Measurements from ENCODE around the gene HEPH.
"Not testable (repeated sequence)": the region's sequence is repeated elsewhere in the genome, so short reads cannot be mapped to it uniquely, and the experiment has no call there.

Gene HEPH, protein sequence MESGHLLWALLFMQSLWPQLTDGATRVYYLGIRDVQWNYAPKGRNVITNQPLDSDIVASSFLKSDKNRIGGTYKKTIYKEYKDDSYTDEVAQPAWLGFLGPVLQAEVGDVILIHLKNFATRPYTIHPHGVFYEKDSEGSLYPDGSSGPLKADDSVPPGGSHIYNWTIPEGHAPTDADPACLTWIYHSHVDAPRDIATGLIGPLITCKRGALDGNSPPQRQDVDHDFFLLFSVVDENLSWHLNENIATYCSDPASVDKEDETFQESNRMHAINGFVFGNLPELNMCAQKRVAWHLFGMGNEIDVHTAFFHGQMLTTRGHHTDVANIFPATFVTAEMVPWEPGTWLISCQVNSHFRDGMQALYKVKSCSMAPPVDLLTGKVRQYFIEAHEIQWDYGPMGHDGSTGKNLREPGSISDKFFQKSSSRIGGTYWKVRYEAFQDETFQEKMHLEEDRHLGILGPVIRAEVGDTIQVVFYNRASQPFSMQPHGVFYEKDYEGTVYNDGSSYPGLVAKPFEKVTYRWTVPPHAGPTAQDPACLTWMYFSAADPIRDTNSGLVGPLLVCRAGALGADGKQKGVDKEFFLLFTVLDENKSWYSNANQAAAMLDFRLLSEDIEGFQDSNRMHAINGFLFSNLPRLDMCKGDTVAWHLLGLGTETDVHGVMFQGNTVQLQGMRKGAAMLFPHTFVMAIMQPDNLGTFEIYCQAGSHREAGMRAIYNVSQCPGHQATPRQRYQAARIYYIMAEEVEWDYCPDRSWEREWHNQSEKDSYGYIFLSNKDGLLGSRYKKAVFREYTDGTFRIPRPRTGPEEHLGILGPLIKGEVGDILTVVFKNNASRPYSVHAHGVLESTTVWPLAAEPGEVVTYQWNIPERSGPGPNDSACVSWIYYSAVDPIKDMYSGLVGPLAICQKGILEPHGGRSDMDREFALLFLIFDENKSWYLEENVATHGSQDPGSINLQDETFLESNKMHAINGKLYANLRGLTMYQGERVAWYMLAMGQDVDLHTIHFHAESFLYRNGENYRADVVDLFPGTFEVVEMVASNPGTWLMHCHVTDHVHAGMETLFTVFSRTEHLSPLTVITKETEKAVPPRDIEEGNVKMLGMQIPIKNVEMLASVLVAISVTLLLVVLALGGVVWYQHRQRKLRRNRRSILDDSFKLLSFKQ

DNA sequence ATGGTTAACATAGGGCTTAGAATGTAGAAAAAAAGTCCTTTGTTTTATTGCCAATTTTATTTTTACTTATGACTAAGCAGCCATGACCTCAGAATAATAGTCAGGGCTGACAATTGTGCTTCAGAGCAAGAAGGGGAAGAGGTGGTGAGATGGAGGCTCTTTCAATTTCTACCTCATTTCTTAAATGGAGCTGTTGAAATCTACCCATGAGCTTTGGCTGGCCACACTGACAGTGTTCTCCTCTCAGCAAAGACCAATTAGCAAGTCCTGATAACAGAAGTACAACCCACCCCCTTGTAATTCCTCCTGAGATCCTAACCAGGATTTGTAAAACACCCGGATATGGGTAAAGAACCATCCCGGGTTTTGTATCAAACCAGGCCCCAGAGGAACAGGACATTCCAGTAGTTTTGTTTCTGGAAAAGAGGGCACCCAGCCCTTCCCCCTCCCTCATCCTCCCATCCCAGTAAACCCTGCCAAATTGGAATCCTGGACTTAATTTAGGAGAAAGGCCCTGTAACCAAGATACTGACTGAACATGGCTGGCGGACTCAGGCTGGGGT, at the start of gene HEPH:
Gene HEPH (plus strand): TSS at position 399 of the 563 bp plus-strand sequence. CDS start 6,324 bp downstream, outside the sequence.
- no peak for DNase-seq (ENCODE audit: low read depth)

DNA sequence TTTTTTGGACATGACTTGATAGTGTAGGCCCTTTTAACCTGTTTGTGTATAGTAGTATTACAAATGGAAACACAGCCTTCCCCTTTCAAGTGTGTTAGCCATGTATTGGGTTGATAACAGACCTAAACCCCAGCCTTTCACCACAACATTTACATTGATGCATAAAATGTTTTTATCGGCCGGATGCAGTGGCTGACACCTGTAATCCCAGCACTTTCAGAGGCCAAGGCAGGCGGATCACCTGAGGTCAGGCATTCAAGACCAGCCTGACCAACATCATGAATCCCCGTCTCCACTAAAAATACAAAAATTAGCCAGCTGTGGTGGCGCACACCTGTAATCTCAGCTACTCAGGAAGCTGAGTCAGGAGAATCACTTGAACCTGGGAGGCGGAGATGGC, 45.3 kb upstream of the HEPH start:
- not testable (repeated sequence) for DNase-seq (ENCODE audit: low read depth)

DNA sequence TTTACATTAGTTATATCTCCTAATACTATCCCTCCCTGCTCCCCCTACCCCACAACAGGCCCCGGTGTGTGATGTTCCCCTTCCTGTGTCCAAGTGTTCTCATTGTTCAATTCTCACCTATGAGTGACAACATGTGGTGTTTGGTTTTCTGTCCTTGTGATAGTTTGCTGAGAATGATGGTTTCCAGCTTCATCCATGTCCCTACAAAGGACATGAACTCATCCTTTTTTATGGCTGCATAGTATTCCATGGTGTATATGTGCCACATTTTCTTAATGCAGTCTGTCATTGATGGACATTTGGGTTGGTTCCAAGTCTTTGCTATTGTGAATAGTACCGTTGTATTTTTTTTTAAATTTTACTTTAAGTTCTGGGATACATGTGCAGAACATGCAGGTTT, 42.7 kb upstream of the HEPH start:
- DNase-seq (ENCODE audit: low read depth) = not testable (repeated sequence)

DNA sequence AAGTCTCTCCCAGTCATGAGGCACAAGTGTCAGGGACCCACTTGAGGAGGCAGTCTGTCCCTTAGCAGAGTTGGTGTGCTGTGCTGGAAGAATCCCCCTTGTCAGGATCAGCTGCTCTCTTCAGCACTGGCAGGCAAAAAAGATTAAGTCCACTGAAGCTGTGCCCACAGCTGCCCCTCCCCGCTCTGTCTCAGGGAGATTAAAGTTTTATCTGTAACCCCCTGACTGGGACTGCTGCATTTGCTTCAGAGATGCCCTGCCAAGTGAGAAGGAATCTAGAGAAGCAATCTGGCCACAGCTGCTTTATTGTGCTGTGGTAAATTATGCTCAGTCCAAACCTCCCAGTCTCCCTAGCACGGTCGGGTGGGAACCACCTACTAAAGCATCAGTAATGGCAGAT, 37.4 kb upstream of the HEPH start:
- DNase-seq (ENCODE audit: low read depth) = no peak

DNA sequence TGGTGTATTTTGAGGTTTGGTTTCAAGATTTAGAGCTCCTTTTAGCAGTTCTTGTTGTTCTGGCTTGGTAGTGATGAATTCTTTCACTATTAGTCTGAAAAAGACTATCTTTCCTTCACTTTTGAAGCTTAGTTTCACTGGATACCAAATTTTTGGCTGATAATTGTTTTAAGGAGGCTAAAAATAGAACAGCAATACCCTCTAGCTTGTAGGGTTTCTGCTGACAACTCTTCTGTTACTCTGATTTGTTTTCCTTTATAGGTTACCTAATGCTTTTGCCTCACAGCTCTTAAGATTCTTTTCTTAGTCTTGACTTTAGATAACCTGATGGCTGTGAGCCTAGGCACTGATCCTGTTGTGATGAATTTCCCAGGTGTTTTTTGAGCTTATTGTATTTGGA, 33.6 kb upstream of the HEPH start:
- DNase-seq (ENCODE audit: low read depth) = no peak

DNA sequence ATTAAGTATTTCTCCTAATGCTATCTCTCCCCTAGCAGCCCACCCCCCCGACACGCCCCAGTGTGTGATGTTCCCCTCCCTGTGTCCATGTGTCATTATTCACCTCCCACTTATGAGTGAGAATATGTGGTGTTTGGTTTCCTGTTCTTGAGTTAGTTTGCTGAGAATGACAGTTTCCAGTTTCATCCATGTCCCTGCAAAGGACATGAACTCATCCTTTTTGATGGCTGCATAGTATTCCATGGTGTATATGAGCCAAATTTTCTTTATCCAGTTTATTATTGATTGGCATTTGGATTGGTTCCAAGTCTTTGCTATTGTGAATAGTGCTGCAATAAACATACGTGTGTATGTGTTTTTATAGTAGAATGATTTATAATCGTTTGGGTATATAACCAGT, 28.8 kb upstream of the HEPH start:
- not testable (repeated sequence) for DNase-seq (ENCODE audit: low read depth)

DNA sequence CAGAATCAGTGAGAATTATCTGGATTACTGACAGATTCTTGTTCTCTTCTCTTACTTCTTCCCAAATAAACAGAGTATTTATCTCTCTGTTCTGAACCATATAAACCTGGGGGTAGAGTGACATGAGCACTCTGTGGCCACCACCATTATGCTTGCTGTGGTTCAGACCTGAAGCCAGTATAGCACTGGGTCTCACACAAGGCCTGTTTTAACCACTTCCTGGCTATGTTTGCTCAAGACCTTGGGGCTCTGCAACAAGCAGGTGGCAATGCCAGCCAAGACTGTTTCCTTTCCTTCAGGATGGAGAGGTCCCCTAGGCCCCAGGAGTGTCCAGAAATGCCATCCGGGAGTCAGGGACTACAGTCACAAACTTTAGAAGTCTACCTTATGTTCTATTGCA, 21.7 kb upstream of the HEPH start:
- no peak for DNase-seq (ENCODE audit: low read depth)

DNA sequence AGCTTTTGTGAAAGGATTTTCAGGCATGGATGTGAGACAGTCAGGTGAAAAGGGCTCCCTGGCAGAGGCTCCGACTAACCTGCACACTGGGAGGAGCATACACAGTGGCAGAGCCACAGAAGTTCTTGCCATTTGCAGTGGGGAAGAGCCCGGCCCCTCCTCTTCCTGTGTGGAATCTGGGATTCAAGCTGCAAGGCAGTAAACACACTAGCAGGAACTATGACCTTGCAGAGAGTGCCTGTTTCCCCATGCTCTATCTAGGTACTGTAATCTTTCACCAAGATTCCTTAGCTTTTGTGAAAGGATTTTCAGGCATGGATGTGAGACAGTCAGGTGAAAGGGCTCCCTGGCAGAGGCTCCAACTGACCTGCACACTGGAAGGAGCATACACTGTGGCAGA, 19.8 kb upstream of the HEPH start:
- no peak for DNase-seq (ENCODE audit: low read depth)

DNA sequence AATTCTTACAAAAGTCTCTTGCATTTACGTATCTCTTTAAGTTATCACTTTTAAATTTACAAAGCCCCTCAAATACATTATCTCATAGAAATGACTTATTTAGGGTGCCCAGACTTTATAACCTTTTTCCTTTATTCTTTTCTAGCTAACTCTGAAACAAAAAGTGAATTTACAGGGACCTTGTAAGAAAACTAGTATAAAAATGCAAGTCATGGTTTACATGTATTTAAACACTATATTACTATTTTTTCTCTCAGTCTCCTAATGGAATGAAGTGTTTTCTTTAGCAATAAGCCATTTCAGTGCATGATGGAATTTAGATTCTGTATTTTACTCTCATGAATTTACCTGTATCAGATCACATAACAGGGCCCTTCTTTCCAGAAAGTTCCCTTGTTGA, 14.5 kb upstream of the HEPH start:
- DNase-seq (ENCODE audit: low read depth) = no peak

DNA sequence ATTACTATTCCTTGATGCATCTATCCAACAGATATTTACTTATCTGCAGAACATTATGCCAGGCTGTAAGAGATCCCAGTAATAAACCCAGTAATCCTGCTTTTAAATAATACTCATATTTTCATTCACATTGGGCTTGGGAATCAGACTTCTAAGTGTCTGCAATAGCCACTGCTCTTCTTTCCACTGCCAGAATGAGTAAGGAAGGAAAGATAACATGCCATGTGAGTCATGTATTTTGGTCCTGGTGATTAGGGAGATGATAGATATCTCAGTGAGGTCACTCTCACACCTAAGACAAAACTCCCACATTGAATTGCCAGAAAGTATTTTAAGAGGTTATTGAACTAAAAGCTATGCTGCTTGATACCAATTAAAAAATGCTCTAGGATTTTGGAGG, 13.9 kb upstream of the HEPH start:
- no peak for DNase-seq (ENCODE audit: low read depth)

DNA sequence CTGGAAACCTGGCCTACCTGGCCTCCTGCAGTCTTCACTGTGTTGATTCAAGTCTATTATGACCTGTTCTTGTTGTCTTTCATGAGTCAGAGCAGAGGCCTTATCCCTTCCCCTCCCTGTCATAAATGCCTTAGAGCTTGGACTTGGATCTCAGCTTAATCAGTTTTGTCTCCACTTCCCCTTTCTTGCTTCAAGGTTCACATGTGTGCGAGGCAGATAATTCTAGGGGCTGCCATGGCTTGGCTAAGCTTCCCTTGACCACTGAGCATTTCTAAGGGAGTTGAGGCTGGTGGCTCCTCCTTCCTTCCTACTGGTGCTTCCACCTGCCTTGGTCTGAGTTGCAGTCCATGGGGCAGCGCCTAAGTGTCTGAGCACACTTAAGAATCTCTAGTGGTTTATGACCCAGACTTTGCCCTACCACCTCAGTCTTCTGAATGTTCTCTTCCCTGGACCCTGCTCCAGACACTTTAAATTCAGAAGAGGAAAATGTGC, 1.7 kb upstream of the HEPH start:
- no peak for DNase-seq (ENCODE audit: low read depth)

DNA sequence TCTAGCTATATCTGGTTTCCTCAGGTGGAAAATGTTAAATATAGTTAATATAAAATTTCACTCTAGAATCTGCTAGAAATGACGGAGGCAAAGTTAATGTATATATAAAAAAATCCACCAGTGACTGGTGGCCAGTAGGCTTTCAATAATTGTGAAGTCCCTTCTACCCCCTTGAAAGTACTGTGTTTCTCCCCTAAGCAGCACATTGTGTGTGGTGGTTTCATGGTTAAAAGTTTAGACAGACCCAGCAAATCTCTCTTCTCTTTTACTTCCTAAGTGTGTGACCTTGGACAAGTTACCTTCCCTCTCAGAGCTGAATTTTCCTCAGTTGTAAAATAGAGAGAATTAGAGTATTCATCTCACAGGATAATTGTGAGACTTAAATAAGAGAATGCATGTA, 600 bp upstream of the HEPH start:
- no peak for DNase-seq (ENCODE audit: low read depth)

DNA sequence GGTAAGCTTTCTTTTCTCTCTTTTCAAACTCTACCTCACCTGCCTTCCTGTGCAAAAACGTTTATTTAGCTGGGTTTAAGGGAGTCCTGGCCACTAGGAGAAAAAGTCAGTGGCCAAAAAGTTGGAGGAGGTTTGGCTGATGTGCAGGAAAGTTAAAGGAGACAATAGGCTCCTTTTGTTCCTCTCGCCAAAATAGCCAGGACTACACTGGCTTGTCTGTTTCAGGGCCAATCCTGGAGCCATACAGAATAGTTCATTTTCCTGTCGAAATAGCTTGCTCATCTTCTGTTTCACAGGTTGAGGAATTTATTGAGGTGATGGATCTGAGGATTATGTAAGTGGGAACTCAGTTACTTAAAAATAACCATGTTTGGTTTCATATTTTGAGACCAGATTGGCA, 423 bp downstream of the HEPH start:
- no peak for DNase-seq (ENCODE audit: low read depth)

DNA sequence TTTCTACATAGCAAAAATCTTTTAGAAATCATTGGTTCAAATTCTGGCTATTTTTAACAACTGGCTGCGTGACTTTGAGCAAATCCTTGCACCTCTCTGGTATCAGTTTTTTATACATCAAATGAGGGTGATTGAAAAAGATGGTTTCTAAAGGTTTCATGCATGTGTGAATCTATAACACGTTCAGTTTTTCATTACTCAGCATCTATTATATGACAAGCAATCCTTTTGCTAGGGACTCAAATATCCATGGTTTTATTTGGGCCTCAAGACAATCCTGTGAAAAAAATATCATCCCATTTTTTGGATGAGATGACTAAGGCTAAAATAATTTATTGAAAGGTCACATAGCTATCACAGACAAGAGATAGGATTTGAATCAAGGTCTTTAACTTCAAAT, 884 bp downstream of the HEPH start:
- DNase-seq (ENCODE audit: low read depth) = no peak

DNA sequence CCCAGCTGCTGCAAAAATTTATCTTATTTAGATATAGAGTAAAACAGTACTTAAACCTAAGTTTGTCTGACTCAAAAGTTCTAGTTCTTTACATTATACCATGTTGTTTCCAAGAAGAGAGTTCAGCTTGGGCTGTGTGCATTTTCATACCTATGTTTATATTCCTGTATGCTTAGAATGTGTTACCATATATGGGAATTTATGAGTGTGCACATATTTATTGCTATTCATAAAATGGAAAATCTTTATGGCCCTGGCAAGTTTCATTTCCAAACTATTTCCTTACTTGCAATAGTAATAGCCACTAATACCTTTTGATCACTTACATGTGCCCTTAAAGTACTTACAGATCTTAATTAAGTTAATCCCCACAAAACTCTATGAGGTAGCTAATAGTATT, 2.6 kb downstream of the HEPH start:
- no peak for DNase-seq (ENCODE audit: low read depth)

DNA sequence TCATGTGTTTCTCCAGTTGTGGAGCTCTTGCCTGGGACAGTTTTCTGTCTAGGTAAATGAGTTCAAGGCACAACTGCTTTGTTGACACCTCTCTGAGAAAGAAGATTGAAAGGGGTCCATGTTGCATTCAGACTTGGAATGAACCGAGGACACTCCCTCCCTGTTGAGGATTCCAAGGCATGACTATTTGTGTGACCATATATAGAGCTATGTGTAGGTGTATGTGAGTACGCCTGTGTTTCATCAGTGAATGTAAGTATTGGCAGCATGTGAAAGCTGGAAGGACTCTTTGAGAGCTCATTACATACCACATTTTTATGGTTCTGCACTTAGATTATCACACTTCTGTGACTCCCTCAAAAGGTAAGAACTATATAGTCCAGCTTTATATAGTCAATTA, 3.4 kb downstream of the HEPH start:
- DNase-seq (ENCODE audit: low read depth) = no peak

DNA sequence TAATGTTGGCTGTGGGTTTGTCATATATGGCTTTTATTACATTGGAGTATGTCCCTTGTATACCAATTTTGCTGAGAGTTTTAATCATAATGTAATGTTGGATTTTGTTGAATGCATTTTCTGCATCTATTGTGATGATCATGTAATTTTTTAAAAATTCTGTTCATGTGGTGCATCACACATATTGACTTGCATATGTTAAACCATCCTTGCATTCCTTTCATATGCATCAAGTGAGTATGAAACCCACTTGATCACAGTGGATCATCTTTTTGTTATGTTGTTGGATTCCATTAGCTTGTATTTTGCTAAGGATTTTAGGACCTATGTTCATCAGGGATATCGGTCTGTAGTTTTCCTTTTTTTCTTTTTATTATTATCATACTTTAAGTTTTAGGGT, 12.1 kb downstream of the HEPH start:
- DNase-seq (ENCODE audit: low read depth) = no peak

DNA sequence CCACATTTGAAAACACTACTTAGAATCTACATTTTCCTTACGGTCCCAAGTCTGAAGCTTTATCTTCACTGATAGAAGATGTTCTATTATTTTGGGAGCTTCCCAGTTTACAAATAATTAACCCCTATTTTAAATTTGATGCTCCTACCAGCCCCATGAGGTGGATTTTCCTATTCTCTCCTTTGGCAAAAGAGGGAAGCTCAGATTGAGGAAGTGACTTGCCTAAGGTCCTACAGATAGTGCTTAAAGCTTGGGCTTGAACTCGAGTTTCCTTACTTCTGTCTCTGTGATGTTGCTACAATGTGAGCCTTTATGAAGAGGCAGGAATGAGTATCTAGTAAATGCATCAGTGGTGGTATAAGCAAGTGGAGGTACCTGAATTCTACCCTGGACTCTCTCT, 27.5 kb downstream of the HEPH start:
- no peak for DNase-seq (ENCODE audit: low read depth)

DNA sequence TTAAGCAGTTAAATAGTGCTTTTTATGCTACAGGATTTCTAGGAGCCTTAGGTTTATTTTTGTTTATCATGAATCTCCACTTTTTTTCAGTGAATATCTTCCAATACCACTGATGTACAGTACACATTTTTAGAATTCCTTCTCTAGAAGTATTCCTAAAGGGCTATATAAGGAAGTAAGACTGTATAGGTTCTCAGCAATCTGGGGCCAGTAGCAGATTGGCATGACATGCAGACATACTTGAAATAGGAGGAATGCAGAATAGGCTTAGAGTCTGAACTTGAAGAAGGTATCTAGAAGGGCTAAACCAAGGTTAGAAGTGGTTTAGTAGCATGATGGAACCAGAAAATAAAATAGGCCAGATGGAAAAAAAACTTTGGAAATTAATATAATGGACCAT, 29.8 kb downstream of the HEPH start:
- DNase-seq (ENCODE audit: low read depth) = no peak

DNA sequence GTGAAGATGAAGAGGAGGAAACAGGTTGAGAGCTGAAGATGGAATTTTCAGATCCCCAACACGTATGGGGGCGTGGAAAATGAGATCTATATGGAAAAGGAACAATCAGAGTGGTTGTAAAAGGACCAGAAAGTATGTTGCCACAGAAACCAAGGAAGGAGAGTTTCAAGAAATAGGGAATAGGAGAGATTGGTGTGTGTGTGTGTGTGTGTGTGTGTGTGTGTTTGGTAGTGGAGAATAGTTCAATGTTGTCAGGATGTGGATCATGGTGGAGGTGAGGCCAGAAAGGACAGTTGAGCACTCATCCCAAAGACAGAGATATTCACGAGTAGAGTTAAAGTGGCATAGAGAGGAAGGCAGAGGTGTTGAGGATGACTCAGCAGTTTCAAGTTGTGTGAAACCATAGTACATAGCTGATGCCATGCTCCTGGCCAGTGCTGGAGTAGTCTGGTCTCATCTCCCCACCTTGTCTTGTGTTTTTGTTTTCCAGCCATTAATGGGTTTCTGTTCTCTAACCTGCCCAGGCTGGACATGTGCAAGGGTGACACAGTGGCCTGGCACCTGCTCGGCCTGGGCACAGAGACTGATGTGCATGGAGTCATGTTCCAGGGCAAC, 36.1 kb downstream of the HEPH start:
- DNase-seq (ENCODE audit: low read depth) = no peak

DNA sequence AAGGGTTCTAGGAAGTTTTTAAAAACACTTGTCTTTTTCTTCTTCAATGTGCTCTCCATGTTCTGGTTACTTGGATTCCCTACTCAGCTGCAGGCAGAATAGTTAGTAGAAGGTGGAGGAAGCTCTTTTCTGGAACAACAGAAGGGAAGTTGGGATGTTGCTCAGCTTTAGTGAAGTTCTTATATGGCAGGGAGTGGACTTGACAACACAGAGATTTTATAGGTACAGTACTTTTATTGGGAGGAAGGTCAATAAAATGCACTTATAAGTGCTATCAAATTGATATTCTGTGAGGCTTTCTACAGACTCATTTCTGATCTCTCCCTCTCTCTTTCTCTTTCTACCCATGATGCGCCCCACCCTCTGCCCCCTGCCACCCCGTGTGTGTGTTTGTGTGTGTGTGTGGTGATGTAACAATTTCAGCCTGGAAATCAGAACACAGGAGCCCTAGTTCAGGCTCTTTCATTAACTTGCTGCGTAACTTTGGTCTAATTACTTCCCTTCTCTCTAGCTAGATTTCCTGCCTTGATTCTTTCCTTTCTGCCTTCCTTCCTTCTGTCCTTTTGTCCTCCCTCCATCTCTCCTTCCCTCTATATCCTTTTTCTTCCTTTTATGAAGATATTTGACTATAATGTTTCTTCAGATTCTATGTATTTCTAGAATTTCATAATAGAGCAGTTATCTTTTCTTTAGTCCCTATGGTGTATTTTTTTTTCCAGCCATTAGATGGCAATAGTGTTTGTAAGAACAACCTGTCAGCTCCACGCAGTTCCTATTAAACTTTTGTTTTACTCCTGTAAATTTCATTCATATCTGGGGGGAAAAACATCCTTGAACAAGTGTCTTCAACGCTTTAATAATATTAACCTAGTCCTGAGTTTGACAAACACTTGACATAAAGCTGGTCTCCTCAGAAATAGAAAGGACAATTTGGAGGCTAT, 37.1 kb downstream of the HEPH start:
- no peak for DNase-seq (ENCODE audit: low read depth)
